GM19023 (cell line): ENCODE measurements around the gene LGI4.
"Not testable (repeated sequence)": the region's sequence is repeated elsewhere in the genome, so short reads cannot be mapped to it uniquely, and the experiment has no call there.

Experiments
- ATAC-seq: cut with Tn5 transposase; IDR thresholded peaks from one replicate; pipeline ENCODE4 v1.9.1; 2021; ENCODE audit warnings: mild to moderate bottlenecking, moderate library complexity; ENCODE audit not compliant: unreplicated experiment

LGI4 gene

GRCh38 chr19:35142606-35143230 is 7.9 kb upstream of the LGI4 start:
- ATAC-seq = no peak

DNA sequence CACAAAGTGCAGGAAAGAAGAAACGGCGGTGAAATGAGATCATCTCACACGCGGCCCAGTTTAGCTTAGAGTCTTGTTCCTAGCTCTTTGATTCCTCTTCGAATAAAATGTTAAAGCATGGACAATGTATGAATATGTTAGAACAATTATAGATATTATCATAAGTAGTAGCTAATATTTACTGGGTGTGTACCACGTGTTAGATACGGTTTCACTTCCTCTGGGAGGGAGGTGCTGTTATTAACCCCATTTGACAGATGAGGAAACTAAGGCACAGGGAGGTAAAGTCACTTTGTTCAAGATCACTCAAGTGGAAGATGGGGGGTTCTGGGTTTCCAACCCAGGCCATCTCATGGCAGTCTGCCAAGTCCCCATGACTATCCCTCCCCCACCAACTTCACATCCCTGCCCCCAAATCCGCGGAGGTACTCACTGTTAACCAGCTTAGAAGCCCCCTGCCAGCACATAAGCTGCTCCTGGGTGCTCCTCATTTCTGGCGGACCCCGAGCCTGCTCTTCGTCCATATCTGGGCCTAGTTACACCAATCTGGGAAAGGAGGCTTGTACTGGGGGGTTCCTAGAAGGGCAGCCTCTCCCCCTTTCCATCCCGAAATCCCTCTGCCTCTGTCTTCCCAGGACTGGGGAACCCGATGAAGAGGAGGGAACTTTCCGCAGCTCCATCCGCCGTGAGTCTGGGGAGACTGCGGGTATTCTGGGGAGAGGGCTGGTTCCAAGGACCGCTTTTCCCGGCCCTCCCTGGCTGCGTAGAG is 7.2 kb upstream of the LGI4 start:
- no peak for ATAC-seq

DNA sequence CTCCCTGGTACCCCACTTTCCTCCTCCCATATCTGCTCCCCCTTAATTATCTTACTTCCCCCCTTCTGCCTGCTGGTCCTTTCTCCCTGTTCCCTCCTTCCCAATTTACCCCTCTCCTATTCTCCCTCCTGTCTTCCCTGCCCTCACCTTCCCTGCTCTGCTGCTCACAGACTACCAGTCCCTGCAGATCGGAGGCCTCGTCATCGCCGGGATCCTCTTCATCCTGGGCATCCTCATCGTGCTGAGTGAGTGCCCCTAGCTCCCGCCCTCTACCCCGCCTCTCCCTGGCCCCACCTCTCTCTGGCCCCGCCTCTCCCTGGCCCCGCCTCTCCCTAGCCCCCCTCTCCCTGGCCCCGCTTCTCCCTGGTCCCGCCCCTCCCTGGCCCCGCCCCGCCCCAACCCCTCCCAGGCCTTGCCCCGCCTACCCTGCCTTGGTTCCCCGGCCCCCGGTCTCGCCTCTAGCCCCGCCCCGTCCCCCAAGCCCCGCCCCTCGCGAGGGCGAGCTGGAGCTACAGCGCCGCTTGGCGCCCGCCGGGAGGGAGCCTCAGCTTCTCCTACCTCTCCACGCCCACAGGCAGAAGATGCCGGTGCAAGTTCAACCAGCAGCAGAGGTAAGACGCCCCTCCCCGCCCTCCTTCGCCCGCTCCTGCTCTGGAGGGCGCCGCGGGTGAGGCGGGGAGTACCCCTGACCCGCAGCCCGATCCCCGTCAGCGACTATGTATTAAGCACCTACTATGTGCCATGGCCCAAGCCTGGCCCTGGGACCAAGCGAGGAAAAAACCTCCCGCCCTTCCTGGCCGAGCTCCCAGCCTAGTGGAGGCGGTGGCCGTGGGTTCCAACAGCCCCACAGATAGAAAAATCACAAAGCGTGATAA is 6.3 kb upstream of the LGI4 start:
- no peak for ATAC-seq

- ATAC-seq = no peak
Measured at GRCh38 chr19:35140207-35140961, 5.5 kb upstream of the LGI4 start.

DNA sequence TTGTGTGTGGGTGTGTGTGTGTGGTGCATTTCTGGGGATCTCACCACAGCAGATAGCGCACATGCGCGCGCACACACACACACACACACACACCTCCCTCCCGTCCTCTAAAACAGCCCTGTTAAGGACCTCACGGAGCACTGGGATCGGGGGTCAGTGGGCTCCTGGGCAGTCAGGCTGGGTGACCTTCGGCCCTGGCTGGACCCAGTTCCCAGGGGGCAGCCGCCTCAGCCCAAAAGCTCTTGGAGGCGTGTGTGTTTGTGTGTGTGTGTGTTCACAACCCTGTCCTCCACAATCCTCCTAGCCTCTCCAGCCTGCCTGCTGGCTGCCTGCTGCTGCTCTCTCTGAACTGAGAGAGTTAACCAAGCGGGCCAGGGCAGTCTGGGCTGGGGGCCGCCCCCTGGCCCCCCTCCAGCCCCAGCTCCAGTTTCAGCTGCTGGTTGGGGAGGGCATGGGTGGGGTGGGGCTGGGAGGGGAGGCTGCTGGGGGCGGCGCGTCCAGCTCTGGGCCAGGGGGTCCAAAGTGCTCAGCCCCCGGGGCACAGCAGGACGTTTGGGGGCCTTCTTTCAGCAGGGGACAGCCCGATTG is 3.5 kb upstream of the LGI4 start, which contains the start of gene FXYD1:
TSS of gene FXYD1 (plus strand) at position 520 of the 588 bp plus-strand sequence. CDS start 1,256 bp downstream, outside the sequence.
- ATAC-seq = no peak

GRCh38 chr19:35136977-35137702 is 2.3 kb upstream of the LGI4 start:
- no peak for ATAC-seq

DNA sequence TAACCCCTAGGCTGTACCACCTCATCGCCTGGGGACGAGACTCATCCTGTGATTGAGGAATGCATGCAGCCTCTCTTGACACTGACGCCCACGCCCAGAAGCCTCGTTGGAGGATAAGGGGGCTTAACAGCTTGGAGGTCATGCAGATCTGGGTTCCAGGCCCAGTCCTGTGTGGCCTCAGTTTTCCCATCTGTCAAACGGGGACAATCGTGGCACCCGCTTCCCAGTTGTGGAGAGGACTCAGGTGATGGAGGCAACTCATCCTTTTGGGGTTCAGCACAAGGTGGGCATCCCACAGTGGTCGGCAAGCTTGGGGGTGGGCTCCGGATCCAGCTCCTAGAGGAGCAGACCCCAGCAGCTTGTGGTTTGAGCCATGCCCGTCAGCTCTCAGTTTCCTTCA is 1.4 kb upstream of the LGI4 start:
- no peak for ATAC-seq

DNA sequence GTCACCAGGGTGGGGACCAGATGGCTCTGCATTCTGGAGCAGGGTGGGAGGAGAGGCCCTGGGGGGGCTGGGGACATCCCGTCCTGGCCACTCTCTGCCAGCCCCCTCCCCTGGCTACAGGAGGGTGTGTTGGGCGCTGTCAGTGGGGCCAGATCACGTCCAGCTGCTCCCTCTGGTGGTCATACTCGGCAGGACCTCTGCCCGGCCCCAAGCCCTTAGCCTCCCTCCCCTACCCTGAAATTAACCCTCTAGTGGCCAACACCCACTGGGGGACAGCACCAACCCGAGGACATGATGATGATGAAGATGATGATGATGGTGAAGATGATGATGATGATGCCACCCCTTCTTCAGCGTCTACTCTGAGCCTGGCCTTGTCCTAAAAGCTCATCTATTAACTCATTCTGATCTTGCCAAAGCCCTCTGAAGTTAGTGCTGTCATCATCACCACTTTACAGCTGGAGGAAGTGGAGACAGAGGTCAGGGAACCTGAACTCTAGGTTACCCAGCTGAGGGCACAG is 590 bp upstream of the LGI4 start:
- ATAC-seq = no peak

DNA sequence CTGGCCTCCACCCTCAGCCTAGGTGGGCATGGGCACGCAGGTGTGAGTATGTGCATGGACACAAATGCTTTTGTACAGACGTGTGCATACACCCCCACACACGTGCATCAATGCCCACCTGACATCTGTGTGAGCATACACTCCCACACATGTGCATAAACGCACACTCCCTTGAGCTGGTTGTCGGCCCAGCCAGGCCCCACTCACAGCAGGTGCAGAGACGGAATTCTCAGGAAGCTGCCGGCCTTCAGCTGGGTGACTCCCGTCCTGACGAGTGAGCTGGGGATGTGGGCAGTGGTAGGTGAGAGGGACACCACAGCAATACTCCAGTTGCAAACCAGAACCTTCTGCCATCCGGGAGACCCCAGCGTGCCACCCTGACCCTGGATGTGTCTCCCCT is 1.0 kb downstream of the LGI4 start:
- no peak for ATAC-seq

GRCh38 chr19:35132254-35132653 is 2.6 kb downstream of the LGI4 start:
- ATAC-seq = no peak

DNA sequence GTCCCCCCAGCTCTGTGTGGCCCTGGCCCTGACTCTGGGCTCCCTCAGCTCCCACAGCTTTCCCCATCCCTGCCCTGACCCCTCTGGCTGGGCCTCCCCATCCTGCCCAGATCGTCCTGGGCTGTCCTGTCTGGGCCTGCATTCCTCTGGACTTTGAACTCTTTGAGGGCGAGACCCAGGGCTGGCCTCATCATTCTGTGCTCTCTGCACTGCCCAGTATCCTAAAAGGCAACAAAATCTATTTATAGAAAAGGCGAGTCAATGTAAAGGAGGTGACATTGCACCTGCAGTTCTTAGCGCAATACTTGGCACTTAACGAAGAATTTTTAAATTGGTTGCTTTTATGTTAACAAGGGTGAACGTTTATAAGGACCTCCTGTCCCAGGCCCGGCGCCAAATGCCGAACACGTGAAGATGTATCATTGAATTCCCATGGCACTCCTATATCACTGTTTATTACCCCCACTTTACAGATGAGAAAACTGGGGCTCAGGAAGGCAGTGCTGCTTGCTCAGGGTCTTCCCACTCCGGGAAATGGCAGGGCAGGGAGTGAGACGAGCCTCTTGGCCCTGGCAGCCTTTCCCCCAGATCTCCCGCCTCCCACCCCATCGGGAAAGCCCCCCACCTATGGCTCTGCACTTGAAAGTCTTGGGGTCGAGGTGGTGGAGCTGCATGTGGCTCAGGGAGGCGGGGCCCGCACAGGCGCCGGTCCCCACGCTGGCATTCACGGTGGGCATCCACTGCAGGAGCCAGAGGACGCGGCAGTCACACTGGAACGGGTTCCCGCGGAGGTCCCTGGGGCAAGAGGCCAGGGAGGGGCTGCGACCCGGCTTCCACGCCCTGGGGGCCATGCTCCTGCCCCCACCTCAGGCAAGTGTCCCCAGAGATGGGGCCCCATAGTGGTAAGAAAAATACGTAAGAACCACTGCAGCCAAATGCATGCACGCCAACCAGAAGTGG is 3.8 kb downstream of the LGI4 start:
- no peak for ATAC-seq

DNA sequence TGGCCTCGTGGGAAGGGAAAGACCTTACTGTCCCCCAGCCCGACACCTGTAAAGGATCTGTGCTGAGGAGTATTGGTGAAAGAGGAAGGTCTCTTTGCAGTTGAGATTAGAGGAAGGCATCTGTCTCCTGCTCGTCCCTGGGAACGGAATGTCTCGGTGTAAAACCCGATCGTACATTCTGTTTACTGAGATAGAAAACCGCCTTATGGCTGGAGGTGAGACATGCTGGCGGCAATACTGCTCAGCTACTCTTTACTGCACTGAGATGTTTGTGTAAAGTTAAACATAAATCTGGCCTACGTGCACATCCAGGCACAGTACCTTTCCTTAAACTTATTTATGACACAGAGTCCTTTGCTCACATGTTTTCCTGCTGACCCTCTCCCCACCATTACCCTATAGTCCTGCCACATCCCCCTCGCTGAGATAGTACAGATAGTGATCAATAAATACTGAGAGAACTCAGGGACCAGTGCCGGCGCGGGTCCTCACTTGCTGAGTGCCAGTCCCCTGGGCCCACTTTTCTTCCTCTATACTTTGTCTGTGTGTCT is 5.1 kb downstream of the LGI4 start:
- ATAC-seq = not testable (repeated sequence)

DNA sequence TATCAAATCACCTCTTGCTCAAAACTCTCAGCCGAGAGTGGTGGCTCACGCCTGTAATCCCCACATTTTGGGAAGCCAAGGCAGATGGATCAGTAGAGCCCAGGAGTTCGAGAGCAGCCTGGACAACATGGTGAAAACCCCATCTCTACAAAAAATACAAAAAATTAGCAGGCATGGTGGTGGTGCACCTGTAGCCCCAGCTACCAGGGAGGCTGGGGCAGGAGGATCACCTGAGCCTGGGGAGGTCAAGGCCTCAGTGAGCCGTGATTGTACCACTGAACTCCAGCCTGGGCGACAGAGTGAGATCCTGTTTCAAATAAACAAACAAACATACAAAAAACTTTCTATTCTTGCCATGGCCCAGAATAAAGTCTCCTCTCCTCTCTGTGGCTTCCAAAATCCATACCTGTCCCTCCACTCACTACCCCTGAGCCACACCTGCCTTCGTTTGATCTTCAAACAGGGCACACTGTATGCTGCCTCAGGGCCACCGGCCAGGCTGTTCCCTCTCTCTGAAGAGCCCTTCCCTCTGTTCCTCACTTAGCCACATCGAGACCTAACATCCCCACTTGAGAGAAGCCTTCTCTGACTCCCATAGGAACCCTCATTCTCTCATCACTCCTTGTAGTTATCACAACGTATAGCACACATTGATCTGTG is 6.3 kb downstream of the LGI4 start:
- no peak for ATAC-seq

DNA sequence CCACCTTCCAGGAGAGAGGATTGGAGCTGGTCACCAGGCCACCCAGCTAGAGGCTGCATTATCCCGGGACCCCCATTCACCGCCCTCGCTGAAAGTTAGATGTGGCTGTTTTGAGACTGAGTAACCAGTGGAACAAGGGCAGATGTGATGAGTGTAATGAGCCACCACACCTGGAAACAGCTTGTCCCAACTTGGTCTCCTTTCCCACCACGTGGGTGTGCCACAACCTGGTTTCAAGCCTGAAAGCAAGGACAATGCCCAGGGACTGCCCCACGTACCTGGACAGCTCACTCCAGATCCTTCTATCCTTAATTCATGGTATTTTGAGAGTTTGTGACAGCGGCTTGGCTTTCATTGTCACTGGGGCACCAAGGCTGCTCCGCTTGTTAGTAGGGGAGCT is 7.0 kb downstream of the LGI4 start:
- ATAC-seq = no peak

DNA sequence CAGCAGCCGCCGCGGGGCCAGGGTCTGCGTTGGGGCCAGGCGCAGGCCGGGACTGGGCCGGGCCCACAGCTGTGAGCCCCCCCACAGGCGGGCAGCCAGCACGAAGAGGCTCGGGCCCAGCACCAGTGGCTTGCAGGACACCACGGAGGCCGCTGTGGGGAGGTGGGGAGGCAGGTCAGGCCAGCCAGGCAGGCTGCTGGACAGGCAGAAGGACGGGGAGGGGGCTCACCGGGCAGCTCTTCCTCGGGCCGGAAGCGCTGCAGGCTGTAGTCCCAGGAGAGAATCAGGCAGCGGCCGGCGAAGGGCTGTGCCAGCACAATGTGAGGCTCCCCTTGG is 8.3 kb downstream of the LGI4 start:
- no peak for ATAC-seq

DNA sequence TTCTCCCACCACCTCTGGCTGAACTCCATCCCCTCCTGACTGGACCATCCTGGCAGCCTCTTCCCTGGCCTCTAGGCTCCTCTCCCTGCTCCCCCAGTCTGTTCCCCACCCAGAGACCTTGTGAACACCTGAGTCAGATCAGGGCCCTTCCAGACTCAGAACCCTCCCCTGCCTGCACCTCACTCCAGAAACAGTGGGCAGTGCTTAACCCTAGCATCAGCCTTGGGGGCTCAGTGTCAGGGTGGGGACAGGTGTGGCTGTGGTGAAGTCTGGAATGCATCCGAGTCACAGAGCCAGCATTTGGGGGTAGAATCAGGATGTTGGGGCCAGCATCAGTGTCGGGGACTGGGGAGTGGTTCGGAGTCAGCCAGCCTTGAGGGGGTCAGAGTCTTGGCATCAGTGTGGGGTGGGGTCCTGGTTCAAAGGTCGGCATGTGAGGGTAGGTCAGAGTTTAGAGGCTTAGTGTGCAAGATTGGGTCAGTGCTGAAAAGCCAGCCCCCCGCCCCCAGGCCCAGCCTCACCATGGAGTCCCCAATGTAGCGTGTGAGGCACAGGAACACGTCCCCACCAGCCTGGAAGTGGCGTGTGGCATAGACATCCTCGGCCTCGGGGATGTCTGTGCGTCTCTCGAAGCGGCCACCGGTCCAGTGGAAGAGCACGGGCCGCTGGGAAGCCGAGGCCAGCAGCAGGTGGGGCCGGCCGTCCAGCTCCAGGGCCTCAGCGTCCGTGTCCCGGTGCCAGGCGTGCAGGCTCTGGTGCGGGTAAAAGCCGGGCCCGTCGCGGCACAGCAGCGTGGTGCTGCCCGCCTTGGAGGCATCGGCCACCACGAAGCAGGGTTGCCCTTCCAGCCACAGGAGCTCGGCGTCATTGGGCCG is 8.9 kb downstream of the LGI4 start:
- ATAC-seq = no peak

GRCh38 chr19:35125270-35125717 is 9.6 kb downstream of the LGI4 start:
- ATAC-seq = no peak
